Neural progenitor cell (in vitro differentiated cells): ENCODE results near the gene GDPD2. TPM values are rescaled to one million over a fixed set of nuclear protein-coding genes. Genes with fewer than 3 reads are reported as not detected.
A peak's percentile ranks its signal among the peaks of the same experiment; 100 is the strongest.

Experiments used
- DNase-seq: peaks from one replicate; pipeline ENCODE4 v3.0.0-alpha.2; 2016; ENCODE audit warnings: low spot score
- H2AFZ ChIP-seq: fragments of 200-600 bp; sonication (generic); replicated peaks from 2 replicates; pipeline ENCODE4 v1.6.1; 2016; ENCODE audit warnings: antibody characterized with exemption
- H3F3A ChIP-seq: fragments of 200-600 bp; sonication (generic); 2 replicates; pipeline ENCODE4 v1.6.1; 2016; ENCODE audit warnings: antibody characterized with exemption, low read depth
- H3K27ac ChIP-seq: fragments of 200-600 bp; sonication (generic); 2 replicates; pipeline ENCODE4 v1.5.1; 2016; ENCODE audit warnings: mild to moderate bottlenecking
- H3K27me3 ChIP-seq: fragments of 200-600 bp; sonication (generic); 2 replicates; pipeline ENCODE4 v1.6.1; 2016; ENCODE audit warnings: mild to moderate bottlenecking, moderate library complexity
- H3K36me3 ChIP-seq: fragments of 200-600 bp; sonication (generic); 2 replicates; pipeline ENCODE4 v1.5.1; 2016
- H3K4me1 ChIP-seq: fragments of 200-600 bp; sonication (generic); 2 replicates; pipeline ENCODE4 v1.6.1; 2016; ENCODE audit warnings: mixed run types
- H3K4me2 ChIP-seq: fragments of 200-600 bp; sonication (generic); 2 replicates; pipeline ENCODE4 v1.6.1; 2016
- H3K4me3 ChIP-seq: fragments of 200-600 bp; sonication (generic); 2 replicates; pipeline ENCODE4 v1.5.1; 2016
- H3K79me2 ChIP-seq: fragments of 200-600 bp; sonication (generic); 2 replicates; pipeline ENCODE4 v1.6.1; 2016; ENCODE audit warnings: low read depth
- H3K9ac ChIP-seq: fragments of 200-600 bp; sonication (generic); 2 replicates; pipeline ENCODE4 v1.6.1; 2016
- H3K9me3 ChIP-seq: fragments of 200-600 bp; sonication (generic); 2 replicates; pipeline ENCODE4 v1.5.1; 2016; ENCODE audit warnings: low read depth
- H4K20me1 ChIP-seq: fragments of 200-600 bp; sonication (generic); 2 replicates; pipeline ENCODE4 v1.6.1; 2016; ENCODE audit warnings: low read depth
- H3K27ac Mint-ChIP-seq: 3 replicates; pipeline ENCODE4 v1.8.0; 2021; ENCODE audit warnings: mixed read lengths
- H3K27me3 Mint-ChIP-seq: 2 replicates; pipeline ENCODE4 v1.8.0; 2022; ENCODE audit warnings: low read depth, mild to moderate bottlenecking, inconsistent platforms, moderate library complexity, mixed read lengths; ENCODE audit not compliant: insufficient read depth
- H3K36me3 Mint-ChIP-seq: 3 replicates; pipeline ENCODE4 v1.8.0; 2021; ENCODE audit warnings: mixed read lengths
- H3K4me1 Mint-ChIP-seq: 3 replicates; pipeline ENCODE4 v1.8.0; 2021; ENCODE audit warnings: mixed read lengths
- H3K4me3 Mint-ChIP-seq: 3 replicates; pipeline ENCODE4 v1.8.0; 2021; ENCODE audit warnings: mild to moderate bottlenecking, moderate library complexity, mixed read lengths
- H3K9me3 Mint-ChIP-seq: 3 replicates; pipeline ENCODE4 v1.8.0; 2020; ENCODE audit warnings: mixed read lengths
- EZH2 ChIP-seq: fragments of 200-600 bp; sonication (generic); IDR thresholded peaks from 2 replicates; pipeline ENCODE4 v1.6.1; 2017; ENCODE audit warnings: antibody characterized with exemption, mild to moderate bottlenecking, moderate library complexity
- EZH2phosphoT487 ChIP-seq: fragments of 200-600 bp; sonication (generic); IDR thresholded peaks from 2 replicates; pipeline ENCODE4 v1.6.1; 2017; ENCODE audit warnings: antibody characterized with exemption
- small RNA-seq: library from RNA; depleted of rRNA; stranded (forward); fragments of <200 nt; gene quantifications from one replicate; pipeline ENCODE3, GENCODE V24; 2015
- total RNA-seq: library from RNA; depleted of rRNA; stranded (reverse); fragments of >200 nt; gene quantifications from 2 replicates; pipeline ENCODE4 v1.2.3, GENCODE V29; 2015; ENCODE audit warnings: low replicate concordance
- TF ChIP-seq, protein P1 (sequence below): fragments of 200-600 bp; sonication (generic); IDR thresholded peaks from 2 replicates; pipeline ENCODE4 v1.5.1; 2017; ENCODE audit warnings: antibody characterized with exemption, mild to moderate bottlenecking

Gene GDPD2
- total RNA-seq, 1 donor from 2014 or later = 1.3 TPM

DNA sequence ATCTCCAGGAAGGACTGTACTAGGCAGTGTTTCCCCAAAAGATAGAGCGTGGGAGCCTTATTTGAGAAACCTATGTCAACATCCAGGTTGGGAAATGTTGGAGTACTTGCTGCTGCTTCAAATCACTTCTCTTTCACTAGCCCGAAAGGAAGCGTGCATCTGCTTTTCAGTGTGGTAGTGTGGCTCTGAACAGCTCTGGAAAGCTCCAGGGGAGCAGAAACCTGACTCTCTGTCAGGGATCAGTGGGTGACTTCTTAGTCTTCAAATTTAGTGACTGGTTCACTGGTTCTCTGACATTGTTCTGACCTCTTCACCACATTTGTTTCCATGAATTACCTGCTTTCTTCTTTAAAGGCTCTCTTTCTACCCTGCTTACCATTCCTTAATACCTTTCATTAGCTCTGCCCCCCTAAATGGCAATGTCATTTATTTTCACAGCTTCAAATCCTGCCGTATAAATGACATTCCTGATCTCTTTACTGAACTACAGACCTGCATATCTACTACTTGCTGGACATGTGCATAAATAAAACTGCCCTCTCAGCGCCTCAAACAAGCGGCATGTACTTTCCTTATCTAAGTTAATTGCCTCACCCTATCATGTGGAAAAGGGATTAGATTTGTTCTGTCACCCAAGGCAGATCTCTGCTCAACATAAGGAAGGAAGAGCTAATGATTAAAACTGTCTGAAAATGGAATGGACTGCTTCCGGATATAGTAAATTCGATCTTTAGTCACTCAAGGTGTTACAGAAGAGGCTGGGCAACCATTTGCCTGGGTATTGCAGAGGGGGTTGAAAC, 58.6 kb downstream of the GDPD2 start:
- Histone ChIP-seq H3K9me3 (no peaks in the 10 kb centered on the region), H3K27ac (peak overlapping the region; percentile 87), H3K36me3 (no peaks in the 10 kb centered on the region), H3K27me3 (no peaks in the 10 kb centered on the region), H3K9ac (no peak overlapping the region), H2AFZ (no peak overlapping the region), H3K79me2 (peaks cover 82% of the 10 kb centered on the region), H3F3A (peaks cover 36% of the 10 kb centered on the region), H3K4me3 (peak overlapping the region; percentile 16), H4K20me1 (peaks cover 94% of the 10 kb centered on the region), H3K4me2 (peak overlapping the region; percentile 68), H3K4me1 (peaks cover 45% of the 10 kb centered on the region)
- Mint-ChIP-seq H3K36me3 (no peaks in the 10 kb centered on the region), H3K4me3 (no peak overlapping the region), H3K27ac (no peak overlapping the region), H3K27me3 (no peaks in the 10 kb centered on the region), H3K9me3 (no peaks in the 10 kb centered on the region), H3K4me1 (peaks cover 55% of the 10 kb centered on the region)
- peak; percentile 66 for DNase-seq
- TF ChIP-seq EZH2 = no peak
- TF ChIP-seq, protein P1, sequence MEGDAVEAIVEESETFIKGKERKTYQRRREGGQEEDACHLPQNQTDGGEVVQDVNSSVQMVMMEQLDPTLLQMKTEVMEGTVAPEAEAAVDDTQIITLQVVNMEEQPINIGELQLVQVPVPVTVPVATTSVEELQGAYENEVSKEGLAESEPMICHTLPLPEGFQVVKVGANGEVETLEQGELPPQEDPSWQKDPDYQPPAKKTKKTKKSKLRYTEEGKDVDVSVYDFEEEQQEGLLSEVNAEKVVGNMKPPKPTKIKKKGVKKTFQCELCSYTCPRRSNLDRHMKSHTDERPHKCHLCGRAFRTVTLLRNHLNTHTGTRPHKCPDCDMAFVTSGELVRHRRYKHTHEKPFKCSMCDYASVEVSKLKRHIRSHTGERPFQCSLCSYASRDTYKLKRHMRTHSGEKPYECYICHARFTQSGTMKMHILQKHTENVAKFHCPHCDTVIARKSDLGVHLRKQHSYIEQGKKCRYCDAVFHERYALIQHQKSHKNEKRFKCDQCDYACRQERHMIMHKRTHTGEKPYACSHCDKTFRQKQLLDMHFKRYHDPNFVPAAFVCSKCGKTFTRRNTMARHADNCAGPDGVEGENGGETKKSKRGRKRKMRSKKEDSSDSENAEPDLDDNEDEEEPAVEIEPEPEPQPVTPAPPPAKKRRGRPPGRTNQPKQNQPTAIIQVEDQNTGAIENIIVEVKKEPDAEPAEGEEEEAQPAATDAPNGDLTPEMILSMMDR = no peak
- no peak for TF ChIP-seq EZH2phosphoT487

DNA sequence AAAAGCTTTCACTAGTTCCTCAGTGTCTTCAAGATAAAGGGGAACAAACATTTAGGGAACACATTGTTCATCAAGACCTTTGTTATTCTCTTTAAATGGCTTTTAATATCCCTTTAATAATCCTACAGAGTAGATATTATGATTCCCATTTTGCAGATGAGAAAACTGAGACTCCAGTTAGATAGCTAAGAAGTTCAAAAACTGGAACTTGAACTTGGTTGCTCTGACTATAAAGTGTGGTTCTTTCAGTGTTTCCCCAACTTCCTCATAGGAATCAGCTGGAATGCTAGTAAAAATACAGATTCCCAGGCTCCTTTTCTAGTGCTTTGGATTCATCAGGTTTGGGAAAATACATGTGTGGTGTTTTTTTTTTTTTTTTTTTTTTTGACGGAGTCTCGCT, 59.2 kb downstream of the GDPD2 start:
- Mint-ChIP-seq H3K27me3 (no peaks in the 10 kb centered on the region), H3K4me1 (peaks cover 49% of the 10 kb centered on the region)
- DNase-seq = no peak

More for the DNA sequence above, 59.2 kb downstream of the GDPD2 start:
- Mint-ChIP-seq H3K27ac (no peak overlapping the region), H3K9me3 (no peaks in the 10 kb centered on the region), H3K4me3 (no peak overlapping the region), H3K36me3 (peaks cover 2% of the 10 kb centered on the region)
- Histone ChIP-seq H3K9me3 (no peaks in the 10 kb centered on the region), H3K27ac (no peak overlapping the region), H3K4me2 (no peak overlapping the region), H3F3A (peaks cover 36% of the 10 kb centered on the region), H4K20me1 (peaks cover 88% of the 10 kb centered on the region), H3K4me1 (peaks cover 38% of the 10 kb centered on the region), H3K9ac (no peak overlapping the region), H2AFZ (no peak overlapping the region), H3K27me3 (no peaks in the 10 kb centered on the region), H3K4me3 (no peak overlapping the region), H3K36me3 (no peaks in the 10 kb centered on the region), H3K79me2 (peaks cover 82% of the 10 kb centered on the region)
- no peak for TF ChIP-seq EZH2phosphoT487
- TF ChIP-seq EZH2 = no peak
- TF ChIP-seq, protein P1 = no peak

Small RNAs within 50 kb of the gene (small RNA-seq; reads per million reads assigned to genes)
- gene RNU4-81P = not detected
- gene RNY4P23 = 1.3 reads per million, percentile 83 among the genes with 10 or more reads in this experiment

Other genes with a start within 250 kb of the GDPD2 start
- gene DGAT2L6, start 245.8 kb upstream of the GDPD2 start, total RNA-seq = not detected in 2 replicates
- not detected in 2 replicates for gene AWAT1, start 188.7 kb upstream of the GDPD2 start, total RNA-seq
- 0.28 TPM in 1 of 2 replicates, not detected in the other for gene P2RY4, start 163.1 kb upstream of the GDPD2 start, total RNA-seq
- not detected in 2 replicates for gene ARR3, start 155.0 kb upstream of the GDPD2 start, total RNA-seq
- gene RAB41, start 141.1 kb upstream of the GDPD2 start, total RNA-seq = not detected in 2 replicates
- 27.7 and 34.7 TPM in 2 replicates for gene PDZD11, start 133.4 kb upstream of the GDPD2 start, total RNA-seq
- 63.6 and 77.6 TPM in 2 replicates for gene KIF4A, start 133.2 kb upstream of the GDPD2 start, total RNA-seq
- gene DLG3, start 21.5 kb downstream of the GDPD2 start, total RNA-seq = 68.0 and 90.5 TPM in 2 replicates